HG03558 (cell line): ENCODE results near the gene DPP6.

Experiments
- ATAC-seq: cut with Tn5 transposase; IDR thresholded peaks from one replicate; pipeline ENCODE4 v1.9.1; 2021; ENCODE audit warnings: moderate number of reproducible peaks; ENCODE audit not compliant: unreplicated experiment; ENCODE audit errors: extremely low read depth

The DPP6 gene

GRCh38 chr7:154837622-154838021, 785.4 kb downstream of the DPP6 start:
- ATAC-seq = peak; percentile 96

GRCh38 chr7:154840086-154840485, 787.9 kb downstream of the DPP6 start:
- no peak for ATAC-seq

- ATAC-seq = no peak
Measured at GRCh38 chr7:154841731-154842331, 789.6 kb downstream of the DPP6 start.

GRCh38 chr7:154842591-154842990, 790.4 kb downstream of the DPP6 start:
- ATAC-seq = no peak

GRCh38 chr7:154843670-154844237, 791.6 kb downstream of the DPP6 start:
- ATAC-seq = no peak

GRCh38 chr7:154844499-154844898, 792.3 kb downstream of the DPP6 start:
- no peak for ATAC-seq

GRCh38 chr7:154844955-154845354, 792.8 kb downstream of the DPP6 start:
- no peak for ATAC-seq

GRCh38 chr7:154848464-154848863, 796.3 kb downstream of the DPP6 start:
- ATAC-seq = no peak

GRCh38 chr7:154852205-154852604, 800.0 kb downstream of the DPP6 start:
- ATAC-seq = no peak

- ATAC-seq = no peak
Measured at GRCh38 chr7:154853063-154853726, 801.0 kb downstream of the DPP6 start.

GRCh38 chr7:154853727-154854095, 801.5 kb downstream of the DPP6 start:
- ATAC-seq = no peak

GRCh38 chr7:154854836-154855235, 802.6 kb downstream of the DPP6 start:
- no peak for ATAC-seq

GRCh38 chr7:154855366-154855765, 803.2 kb downstream of the DPP6 start:
- no peak for ATAC-seq

GRCh38 chr7:154856733-154857132, 804.5 kb downstream of the DPP6 start:
- no peak for ATAC-seq

- no peak for ATAC-seq
Measured at GRCh38 chr7:154857240-154857639, 805.0 kb downstream of the DPP6 start.

GRCh38 chr7:154857728-154858681, 805.8 kb downstream of the DPP6 start:
- no peak for ATAC-seq

- ATAC-seq = no peak
Measured at GRCh38 chr7:154858836-154859537, 806.8 kb downstream of the DPP6 start.

GRCh38 chr7:154859747-154860620, 807.8 kb downstream of the DPP6 start:
- no peak for ATAC-seq
